ENCODE measurements around the gene NRN1.
A peak's percentile ranks its signal among the peaks of the same experiment; 100 is the strongest.

Gene NRN1

DNA sequence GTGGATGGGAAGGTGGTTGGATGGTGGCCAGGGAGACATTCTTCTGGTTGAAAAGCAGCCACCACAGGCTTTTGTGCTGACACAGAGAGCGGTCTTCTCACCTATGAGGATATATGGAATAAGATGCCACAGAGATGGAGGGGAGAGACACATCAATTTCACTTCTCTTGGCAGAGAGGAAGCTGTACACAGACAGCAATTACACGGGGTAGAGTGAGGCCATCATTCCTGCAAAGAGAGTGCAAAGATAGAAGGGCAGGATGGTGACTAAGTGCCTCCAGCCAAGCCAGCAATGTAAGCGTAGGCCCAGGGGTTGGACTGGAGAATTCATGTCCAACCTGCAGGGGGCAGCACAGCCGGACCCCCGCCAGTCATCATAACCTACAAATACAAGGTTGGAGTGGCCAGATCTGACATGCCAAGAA lies 56.4 kb downstream of the NRN1 start:
- TF ChIP-seq FOXM1 (IDR thresholded peaks at IDR 0.05; ENCODE audit: borderline replicate concordance) (no peak), SP1 (IDR thresholded peaks at IDR 0.05) (no peak), NFRKB (IDR thresholded peaks at IDR 0.05) (no peak), ZNF384 (IDR thresholded peaks at IDR 0.05) (no peak), LEF1 (IDR thresholded peaks at IDR 0.05; ENCODE audit: borderline replicate concordance) (no peak)
- TF ChIP-seq, protein P1, sequence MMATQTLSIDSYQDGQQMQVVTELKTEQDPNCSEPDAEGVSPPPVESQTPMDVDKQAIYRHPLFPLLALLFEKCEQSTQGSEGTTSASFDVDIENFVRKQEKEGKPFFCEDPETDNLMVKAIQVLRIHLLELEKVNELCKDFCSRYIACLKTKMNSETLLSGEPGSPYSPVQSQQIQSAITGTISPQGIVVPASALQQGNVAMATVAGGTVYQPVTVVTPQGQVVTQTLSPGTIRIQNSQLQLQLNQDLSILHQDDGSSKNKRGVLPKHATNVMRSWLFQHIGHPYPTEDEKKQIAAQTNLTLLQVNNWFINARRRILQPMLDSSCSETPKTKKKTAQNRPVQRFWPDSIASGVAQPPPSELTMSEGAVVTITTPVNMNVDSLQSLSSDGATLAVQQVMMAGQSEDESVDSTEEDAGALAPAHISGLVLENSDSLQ (IDR thresholded peaks at IDR 0.05): 0 out of 2 replicates have a peak, but pooled peaks have one; percentile 13
- ChIA-PET CTCF (interaction anchor here (0.8 kb wide), 1 partner anchor 36 kb away, joined by 3 read pairs; no protein-coding TSS in a partner anchor), POLR2A (no interaction called here)
- DNase-seq (ENCODE audit: extremely low spot score): peak; percentile 59
